Chondrocyte (in vitro differentiated cells): ENCODE data around the gene SESN1. TPM values are rescaled to one million over a fixed set of nuclear protein-coding genes. Genes with fewer than 3 reads are reported as not detected.
"Not testable (repeated sequence)": the region's sequence is repeated elsewhere in the genome, so short reads cannot be mapped to it uniquely, and the experiment has no call there.

ENCODE experiments used
- DNase-seq: peaks from one replicate; pipeline ENCODE4 v3.0.0; 2021; ENCODE audit warnings: mixed read lengths, low spot score
- H3K27ac Mint-ChIP-seq: one replicate; pipeline ENCODE4 v1.8.0; 2021; ENCODE audit warnings: mild to moderate bottlenecking, moderate library complexity, mixed read lengths; ENCODE audit not compliant: unreplicated experiment
- H3K27me3 Mint-ChIP-seq: 2 replicates; pipeline ENCODE4 v1.8.0; 2021; ENCODE audit warnings: low read depth, mixed read lengths
- H3K36me3 Mint-ChIP-seq: 2 replicates; pipeline ENCODE4 v1.8.0; 2021; ENCODE audit warnings: low read depth, mixed read lengths
- H3K4me1 Mint-ChIP-seq: 2 replicates; pipeline ENCODE4 v1.8.0; 2021; ENCODE audit warnings: low read depth, mild to moderate bottlenecking, mixed read lengths
- H3K4me3 Mint-ChIP-seq: one replicate; pipeline ENCODE4 v1.8.0; 2021; ENCODE audit warnings: mild to moderate bottlenecking, moderate library complexity, mixed read lengths; ENCODE audit not compliant: unreplicated experiment
- H3K9me3 Mint-ChIP-seq: 2 replicates; pipeline ENCODE4 v1.8.0; 2021; ENCODE audit warnings: low read depth, mixed read lengths
- CTCF ChIP-seq: fragments of 200-600 bp; sonication (generic); IDR thresholded peaks from 2 replicates; pipeline ENCODE4 v1.5.0; 2021; ENCODE audit warnings: antibody characterized with exemption, mild to moderate bottlenecking, moderate library complexity
- total RNA-seq: library from RNA; stranded (reverse); gene quantifications from 3 replicates; pipeline ENCODE4 v1.2.1, GENCODE V29; 2021

The SESN1 gene
- total RNA-seq, 1 donor from 2014 or later: 9.5 TPM

- Mint-ChIP-seq H3K36me3 (peaks cover 2% of the 10 kb centered on the region), H3K9me3 (no peaks in the 10 kb centered on the region), H3K27ac (no peak overlapping the region), H3K4me3 (no peak overlapping the region), H3K4me1 (peaks cover 26% of the 10 kb centered on the region), H3K27me3 (no peaks in the 10 kb centered on the region)
- no peak for TF ChIP-seq CTCF
- no peak for DNase-seq
Measured at GRCh38 chr6:109087661-109088264, 6.9 kb downstream of the SESN1 start.

- H3K27ac Mint-ChIP-seq, H3K9me3 Mint-ChIP-seq, H3K36me3 Mint-ChIP-seq, DNase-seq, H3K27me3 Mint-ChIP-seq, H3K4me3 Mint-ChIP-seq: not testable (repeated sequence)
- H3K4me1 Mint-ChIP-seq: peaks cover 30% of the 10 kb centered on the region
Measured at GRCh38 chr6:109084146-109084545, 10.5 kb downstream of the SESN1 start.

- H3K27me3 Mint-ChIP-seq: no peaks in the 10 kb centered on the region
- no peak for DNase-seq
- H3K9me3 Mint-ChIP-seq: no peaks in the 10 kb centered on the region
- H3K27ac Mint-ChIP-seq: no peak overlapping the region
- TF ChIP-seq CTCF: no peak
- H3K4me1 Mint-ChIP-seq: peaks cover 30% of the 10 kb centered on the region
- no peak overlapping the region for H3K4me3 Mint-ChIP-seq
- no peaks in the 10 kb centered on the region for H3K36me3 Mint-ChIP-seq
Measured at GRCh38 chr6:109083657-109084056, 11.0 kb downstream of the SESN1 start.

- DNase-seq: no peak
- H3K4me3 Mint-ChIP-seq: no peak overlapping the region
Measured at GRCh38 chr6:109082188-109082577, 12.5 kb downstream of the SESN1 start.

GRCh38 chr6:109081516-109082187 is 13.0 kb downstream of the SESN1 start:
- peaks cover 30% of the 10 kb centered on the region for H3K4me1 Mint-ChIP-seq
- no peak overlapping the region for H3K4me3 Mint-ChIP-seq
- H3K27ac Mint-ChIP-seq: no peak overlapping the region
- H3K36me3 Mint-ChIP-seq: no peaks in the 10 kb centered on the region
- TF ChIP-seq CTCF: no peak
- no peak for DNase-seq
- H3K9me3 Mint-ChIP-seq: no peaks in the 10 kb centered on the region
- no peaks in the 10 kb centered on the region for H3K27me3 Mint-ChIP-seq

More at GRCh38 chr6:109082188-109082577, 12.5 kb downstream of the SESN1 start:
- Mint-ChIP-seq H3K36me3 (no peaks in the 10 kb centered on the region), H3K27me3 (no peaks in the 10 kb centered on the region), H3K4me1 (peaks cover 30% of the 10 kb centered on the region), H3K27ac (no peak overlapping the region), H3K9me3 (no peaks in the 10 kb centered on the region)
- TF ChIP-seq CTCF: peak; percentile 27

- Mint-ChIP-seq H3K27ac (peak overlapping the region; percentile 69), H3K4me1 (peaks cover 30% of the 10 kb centered on the region), H3K4me3 (no peak overlapping the region), H3K27me3 (no peaks in the 10 kb centered on the region), H3K9me3 (no peaks in the 10 kb centered on the region), H3K36me3 (no peaks in the 10 kb centered on the region)
- DNase-seq: no peak
- no peak for TF ChIP-seq CTCF
Measured at GRCh38 chr6:109081026-109081425, 13.6 kb downstream of the SESN1 start.
